LNCaP clone FGC (cell line): ENCODE measurements around the gene OR13J1.
A peak's percentile ranks its signal among the peaks of the same experiment; 100 is the strongest.

Experiments used
- DNase-seq: peaks from one replicate; pipeline ENCODE4 v3.0.0-alpha.2; 2011; ENCODE audit warnings: low read depth
- H3K4me3 ChIP-seq: 2 replicates; pipeline ENCODE4 v1.5.1; 2011; ENCODE audit warnings: mild to moderate bottlenecking, low read depth, low read length, control low read depth
- TF ChIP-seq, protein P1 (sequence below): IDR thresholded peaks from 2 replicates; pipeline ENCODE4 v1.5.1; 2012; ENCODE audit warnings: mild to moderate bottlenecking; ENCODE audit not compliant: control insufficient read depth, insufficient read depth; ENCODE audit errors: extremely low read depth

The OR13J1 gene

DNA sequence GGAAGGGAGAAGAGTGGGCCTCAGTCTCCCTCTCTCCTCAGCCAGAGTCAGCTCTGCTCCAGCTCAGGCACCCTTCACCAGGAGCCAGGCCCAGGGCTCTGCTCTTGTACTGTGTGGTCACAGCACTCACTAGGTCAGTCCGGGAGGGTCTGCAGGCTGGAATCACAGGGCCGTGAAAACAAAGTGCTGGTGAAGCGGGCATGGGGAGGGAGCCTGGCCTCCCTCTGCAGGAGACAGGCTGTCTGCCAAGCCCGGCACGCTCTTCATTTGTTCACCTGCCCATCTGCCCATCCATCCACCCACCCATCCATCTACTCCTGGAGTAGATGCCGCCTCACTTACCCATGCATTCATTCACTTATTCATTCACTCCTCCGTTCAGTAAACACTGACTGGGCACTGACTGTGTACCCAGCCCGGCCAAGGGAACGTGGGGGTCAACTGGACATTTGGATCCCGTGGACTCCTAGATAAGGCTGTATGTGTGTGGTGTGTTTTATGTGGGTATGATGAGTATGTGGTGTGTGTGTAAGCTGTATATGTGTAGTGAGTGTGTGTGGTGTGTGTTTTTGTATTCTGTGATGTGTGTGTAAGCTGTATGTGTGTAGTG lies 42.7 kb upstream of the OR13J1 start:
- H3K4me3 ChIP-seq, result no peak overlapping the region
- TF ChIP-seq, protein P1, sequence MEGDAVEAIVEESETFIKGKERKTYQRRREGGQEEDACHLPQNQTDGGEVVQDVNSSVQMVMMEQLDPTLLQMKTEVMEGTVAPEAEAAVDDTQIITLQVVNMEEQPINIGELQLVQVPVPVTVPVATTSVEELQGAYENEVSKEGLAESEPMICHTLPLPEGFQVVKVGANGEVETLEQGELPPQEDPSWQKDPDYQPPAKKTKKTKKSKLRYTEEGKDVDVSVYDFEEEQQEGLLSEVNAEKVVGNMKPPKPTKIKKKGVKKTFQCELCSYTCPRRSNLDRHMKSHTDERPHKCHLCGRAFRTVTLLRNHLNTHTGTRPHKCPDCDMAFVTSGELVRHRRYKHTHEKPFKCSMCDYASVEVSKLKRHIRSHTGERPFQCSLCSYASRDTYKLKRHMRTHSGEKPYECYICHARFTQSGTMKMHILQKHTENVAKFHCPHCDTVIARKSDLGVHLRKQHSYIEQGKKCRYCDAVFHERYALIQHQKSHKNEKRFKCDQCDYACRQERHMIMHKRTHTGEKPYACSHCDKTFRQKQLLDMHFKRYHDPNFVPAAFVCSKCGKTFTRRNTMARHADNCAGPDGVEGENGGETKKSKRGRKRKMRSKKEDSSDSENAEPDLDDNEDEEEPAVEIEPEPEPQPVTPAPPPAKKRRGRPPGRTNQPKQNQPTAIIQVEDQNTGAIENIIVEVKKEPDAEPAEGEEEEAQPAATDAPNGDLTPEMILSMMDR, result no peak
- no peak for DNase-seq

DNA sequence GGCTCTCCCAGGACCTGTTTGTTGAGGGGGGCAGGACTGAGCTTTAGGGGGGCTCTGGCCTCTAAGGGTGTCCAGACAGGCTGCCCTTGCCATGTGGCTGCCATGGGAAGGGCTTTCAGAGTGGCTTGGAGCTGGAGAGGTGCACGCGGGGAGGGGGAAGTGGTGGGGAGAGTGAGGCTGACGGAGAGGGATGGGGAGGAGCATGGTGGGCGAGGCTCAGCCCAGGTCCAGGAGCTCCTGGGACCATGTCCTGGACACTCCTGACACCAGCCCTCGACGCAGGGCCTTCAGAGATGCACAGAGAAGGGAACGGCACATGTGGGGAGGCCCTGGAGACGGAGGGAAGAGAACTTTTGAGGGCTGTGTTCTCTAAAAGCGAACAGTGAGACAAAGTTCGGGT lies 41.5 kb upstream of the OR13J1 start:
- no peak overlapping the region for H3K4me3 ChIP-seq
- TF ChIP-seq, protein P1, result no peak
- no peak for DNase-seq

DNA sequence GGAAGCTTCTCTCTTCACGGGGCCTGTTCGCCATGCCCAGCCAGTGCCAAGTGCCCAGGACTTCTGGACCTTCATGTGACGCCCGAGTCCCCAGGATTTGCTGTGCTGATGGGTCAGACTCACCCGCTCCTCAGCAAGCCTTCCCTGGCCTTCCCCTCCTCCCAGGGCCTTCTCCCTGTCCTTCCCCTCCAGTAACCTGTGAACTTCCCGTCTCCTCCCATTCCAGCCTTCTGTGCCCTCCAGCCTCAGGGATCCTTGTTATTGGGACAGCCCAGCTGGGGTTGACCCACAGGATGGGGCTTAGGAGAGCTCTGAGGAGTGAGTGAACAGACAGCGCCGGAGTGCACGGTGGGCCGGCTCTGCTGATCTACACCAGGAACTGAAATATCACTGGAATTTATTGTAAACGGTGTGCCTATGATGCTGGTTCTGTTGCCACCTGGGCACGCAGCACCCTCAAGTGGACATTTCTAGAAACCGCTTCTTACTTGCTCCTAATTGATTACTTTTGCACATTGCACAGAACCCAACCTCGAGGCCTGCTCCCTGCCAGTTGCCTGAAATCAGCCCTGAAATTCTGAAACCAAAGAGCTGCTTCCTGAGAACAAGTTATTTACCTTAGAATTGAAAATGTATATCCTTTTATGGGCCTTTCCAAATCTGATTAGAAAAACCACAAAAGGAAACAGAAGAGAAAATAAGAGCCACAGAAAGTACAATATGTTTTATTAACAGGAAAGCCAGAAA lies 40.6 kb upstream of the OR13J1 start:
- H3K4me3 ChIP-seq, result no peak overlapping the region
- TF ChIP-seq, protein P1, result peak; percentile 67
- DNase-seq, result no peak

DNA sequence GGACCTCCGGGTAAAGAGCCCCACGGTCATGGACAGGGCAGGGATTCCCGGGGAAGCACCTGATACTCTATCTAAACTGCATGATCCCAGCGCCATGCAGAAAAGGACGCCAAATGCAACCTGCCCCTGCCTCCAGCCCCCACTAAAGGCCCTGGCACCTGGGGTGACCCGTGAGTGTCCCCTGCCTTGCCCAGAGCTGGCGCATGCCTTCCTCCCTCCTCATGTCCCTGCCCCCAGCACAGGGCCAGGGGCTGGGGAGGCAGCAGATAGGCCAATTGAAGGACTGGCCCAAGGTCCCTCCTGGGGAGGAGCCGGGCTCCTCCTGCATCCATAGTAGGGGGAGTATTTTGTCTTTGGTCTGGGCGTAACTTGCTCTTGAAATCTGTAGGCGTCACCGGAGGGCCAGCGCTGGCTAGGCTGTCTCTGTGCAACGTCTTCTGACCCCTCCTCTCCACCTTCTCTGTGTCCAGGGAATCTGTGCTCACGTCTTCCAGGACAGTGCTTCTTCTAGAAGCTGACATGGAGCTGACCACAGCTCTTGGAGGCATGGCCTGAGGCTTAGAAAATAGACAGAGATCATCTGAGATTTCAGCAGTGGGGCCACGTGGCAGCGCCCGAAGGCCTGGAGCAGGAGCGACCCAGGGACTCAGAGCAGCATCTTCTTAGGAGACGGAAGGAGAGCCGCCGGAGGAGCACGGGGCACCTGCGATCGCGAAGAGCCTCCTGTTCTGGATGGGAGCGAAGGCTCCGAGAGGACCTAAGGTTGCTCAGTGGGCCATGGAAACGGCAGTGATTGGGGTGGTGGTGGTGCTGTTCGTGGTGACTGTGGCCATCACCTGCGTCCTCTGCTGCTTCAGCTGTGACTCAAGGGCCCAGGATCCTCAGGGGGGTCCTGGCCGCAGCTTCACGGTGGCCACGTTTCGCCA lies 39.7 kb upstream of the OR13J1 start:
- no peak for DNase-seq
- no peak overlapping the region for H3K4me3 ChIP-seq
- TF ChIP-seq, protein P1, result no peak

DNA sequence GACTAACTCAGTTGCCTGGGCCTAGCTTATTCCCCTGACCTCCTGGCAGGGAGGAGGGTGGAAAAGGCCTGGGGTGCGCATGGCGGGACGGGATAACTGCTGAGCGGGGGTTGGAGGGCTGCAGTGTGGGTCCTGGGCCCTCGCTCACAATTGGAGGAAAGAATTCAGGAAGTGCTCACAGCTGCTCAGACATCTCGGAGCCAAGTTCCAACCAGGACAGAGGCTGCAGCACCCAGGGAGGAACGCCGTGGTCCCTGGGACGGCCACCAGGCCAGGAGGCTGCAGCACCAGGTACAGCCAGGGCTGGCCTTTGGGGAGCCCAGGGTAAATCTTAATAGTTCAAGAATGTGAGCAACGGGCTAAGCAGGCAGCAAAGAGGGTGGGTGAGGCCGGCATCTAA lies 39.1 kb upstream of the OR13J1 start, which contains the start of gene SPAAR:
TSS of gene SPAAR (plus strand) at position 217 of the 400 bp plus-strand sequence. CDS start 974 bp downstream, outside the sequence.
- H3K4me3 ChIP-seq, result no peak within 1 kb of the TSS

DNA sequence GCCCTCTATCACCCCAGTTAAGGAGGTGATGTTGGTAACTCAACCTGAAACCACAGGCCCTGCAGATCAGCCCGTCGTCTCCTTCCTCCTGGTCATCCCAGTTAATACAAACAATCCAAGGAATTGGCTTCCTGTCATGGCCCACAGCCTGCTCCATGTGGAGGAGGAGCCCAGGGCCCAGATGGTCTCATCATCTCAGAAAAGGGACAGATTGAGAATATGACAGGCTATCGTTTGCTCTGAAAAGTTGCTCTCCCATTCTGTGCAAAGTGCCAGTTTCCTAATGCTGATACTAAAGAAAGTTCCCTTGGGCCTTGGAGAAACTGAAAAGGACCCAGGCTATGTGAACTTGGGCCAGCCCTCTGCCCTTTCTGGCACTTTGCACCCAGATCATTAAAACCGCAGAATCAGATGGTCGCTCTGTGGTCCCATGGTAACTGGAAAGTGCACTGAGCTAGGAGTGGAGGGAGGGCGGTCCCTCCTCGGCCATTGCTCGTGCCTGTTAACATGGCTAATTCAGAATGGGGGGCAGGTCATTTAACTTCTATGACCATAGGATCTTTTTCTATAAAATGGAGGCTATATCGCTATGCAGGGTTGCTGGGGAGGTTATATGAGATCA lies 38.4 kb upstream of the OR13J1 start:
- TF ChIP-seq, protein P1, result no peak
- no peak overlapping the region for H3K4me3 ChIP-seq
- no peak for DNase-seq

More for the DNA sequence above, 39.1 kb upstream of the OR13J1 start, which contains the start of gene SPAAR:
- no peak for DNase-seq
- TF ChIP-seq, protein P1, result no peak
